Stimulated activated CD4-positive, alpha-beta T cell treated with anti-CD3 and anti-CD28 coated beads, Interleukin-2, amount 100 ng/mL, for 4 hours (primary cell): ENCODE data around the gene BIN1.

Experiments
- DNase-seq: peaks from one replicate; pipeline ENCODE4 v3.0.0-alpha.2; 2020; ENCODE audit warnings: low read depth

BIN1 gene

GRCh38 chr2:127090281-127091120 is 16.5 kb downstream of the BIN1 start:
- DNase-seq = no peak

DNA sequence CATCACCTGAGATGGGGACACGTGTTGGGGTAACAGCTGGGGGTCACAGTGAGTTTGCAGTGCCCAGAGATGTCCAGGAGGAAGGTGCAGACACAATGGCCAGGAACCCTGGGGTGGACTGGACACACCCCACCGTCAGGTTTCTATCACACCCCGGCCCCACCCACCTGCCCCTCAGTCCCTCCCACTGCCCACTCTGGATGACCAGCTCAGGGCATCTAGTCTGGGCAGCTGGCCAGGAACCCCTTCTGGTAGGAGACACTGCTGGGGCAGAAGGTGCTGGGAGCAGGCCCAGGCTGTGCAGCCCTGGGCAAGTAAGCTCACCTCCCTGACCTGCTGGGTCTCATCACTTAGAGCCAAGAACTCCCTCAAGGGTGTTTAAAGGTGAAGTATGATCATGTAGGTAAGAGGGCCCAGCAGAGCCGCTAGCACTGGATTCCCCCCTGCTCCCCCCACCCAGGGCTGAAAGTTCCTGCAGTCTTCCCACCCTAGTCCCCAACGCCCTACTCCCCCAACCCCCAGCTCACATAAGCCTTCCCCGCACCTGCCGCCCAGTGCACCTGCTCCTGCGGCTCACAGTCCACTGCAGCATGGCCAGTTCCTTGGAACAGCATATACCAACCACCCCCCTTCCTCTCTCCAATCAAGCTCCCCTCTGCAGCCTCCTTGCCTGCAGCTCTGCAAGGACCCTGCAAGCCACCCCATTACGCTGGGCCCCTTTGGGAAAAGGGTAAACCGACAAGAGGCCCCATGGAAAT is 17.3 kb downstream of the BIN1 start:
- no peak for DNase-seq

GRCh38 chr2:127088706-127089105 is 18.2 kb downstream of the BIN1 start:
- DNase-seq = no peak

DNA sequence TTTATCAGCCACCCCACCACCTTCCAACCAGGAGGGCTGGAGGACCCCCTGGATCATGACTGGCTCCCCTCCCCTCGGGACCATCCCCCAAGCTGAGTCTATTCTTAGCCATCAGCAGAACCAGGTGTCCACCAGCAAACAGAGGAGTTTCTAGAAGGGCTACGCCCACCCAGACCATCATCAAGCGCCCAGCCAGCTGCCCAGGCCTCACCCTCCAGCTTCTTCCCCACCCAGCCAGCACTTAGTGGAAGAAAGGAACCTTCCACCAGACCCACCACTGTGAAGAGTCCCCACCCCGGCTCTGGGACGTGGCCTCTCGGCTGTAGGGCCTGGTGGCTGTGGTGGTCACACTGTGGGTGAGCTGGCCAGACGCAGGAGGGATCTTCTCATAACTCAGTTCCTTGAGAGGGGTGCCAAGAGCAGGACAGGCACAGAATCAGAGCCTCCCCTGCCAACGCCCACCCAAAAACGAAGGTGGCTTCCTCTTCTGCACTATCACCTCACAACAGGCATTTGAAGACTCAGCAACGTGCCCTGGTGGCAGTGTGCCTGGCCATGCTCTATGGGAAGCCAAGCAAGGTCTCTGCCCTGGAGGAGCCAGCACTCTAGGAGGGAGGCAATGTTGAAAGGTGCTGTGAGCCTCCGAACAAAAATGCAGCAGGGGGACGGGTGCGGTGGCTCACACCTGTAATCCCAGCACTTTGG is 19.0 kb downstream of the BIN1 start:
- DNase-seq = no peak

DNA sequence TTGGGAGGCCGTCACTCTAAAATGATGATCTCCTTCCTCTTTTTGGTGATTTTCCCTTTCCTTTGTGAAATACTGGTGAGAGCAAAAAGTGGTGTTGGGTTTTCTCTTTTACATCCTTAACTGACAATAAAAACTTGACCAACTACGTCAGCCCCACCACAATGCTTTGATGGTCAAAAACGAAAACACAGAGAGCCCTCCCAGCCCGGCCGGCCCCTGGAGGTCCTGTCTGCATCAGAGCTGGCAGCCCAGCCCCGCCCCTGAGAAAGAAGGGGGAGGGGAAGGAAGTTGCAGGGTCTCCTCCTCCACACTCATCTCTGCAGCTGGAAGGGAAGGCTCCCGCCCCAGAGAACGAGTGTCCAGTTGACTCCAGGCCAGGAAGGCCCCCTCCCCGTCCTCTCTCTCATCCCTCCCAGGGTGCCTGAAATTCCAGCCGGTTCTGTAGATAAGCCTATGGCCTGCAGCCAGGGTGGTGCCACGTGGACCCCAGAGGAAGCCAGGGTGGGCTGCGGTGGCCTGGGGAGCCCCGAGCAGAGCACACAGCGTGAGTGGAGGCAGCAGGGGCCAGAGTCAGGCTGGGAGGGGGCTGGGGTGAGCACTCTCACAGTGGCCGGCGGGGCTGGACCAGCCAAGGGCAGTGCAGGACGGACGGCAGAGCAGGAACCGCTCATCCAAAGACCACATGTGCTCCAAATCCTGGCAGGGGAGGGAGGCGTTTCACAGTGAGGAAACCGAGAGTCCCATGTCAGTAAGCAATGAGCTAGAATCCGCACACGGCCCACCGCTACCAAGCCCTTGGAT is 19.8 kb downstream of the BIN1 start:
- no peak for DNase-seq

DNA sequence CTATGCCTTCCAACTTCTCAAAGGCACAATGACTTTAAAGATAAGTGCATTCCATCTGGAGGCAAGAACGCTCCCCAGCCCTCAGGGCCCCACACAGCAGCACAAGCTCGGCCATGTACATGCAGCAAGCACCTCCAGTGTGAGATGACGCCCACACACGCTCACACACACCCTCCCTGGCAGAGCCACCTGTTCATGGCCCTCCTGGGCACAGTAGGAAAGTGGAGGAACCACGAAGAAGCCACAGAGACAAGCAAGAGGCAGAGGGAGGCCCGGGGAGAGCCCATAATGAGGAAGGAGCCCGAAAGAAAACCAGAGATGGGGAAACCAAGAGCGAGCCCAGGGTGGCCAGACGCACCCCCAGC is 21.7 kb downstream of the BIN1 start:
- DNase-seq = no peak

DNA sequence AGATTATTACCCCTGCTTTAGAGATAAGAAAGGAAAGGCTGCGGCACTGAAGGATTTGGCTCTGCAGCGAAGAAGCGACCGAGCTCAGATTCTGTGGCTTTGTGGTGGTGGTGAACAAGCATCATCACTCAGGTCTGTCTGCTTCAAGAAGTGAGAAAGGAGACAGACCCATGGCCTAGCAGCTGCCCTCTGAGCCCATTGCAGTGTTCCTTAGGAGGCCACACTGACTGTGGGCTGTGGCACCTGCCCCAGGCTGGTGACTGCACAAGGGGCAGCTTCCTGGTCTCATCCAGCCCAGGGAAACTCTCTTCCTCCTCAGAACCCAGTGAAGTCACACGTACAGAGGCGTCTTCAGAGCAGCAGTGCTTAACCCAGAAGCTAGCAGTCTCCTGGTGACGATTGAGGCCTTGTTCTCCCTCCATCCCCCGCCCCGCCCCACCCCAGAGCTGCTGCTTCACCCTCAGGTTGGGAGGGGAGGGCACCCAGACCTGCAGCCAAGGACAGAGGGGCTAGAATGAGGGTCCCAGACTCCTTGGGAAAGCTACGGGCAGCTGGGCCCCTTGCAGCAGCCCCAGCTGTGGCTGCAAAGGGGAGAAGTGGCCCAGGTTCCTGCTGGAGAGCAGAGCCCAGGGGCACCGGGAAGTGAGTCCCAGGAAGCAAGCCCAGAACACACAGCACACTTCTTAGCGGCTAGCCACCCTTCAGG is 22.2 kb downstream of the BIN1 start:
- no peak for DNase-seq

GRCh38 chr2:127083819-127084503 is 23.0 kb downstream of the BIN1 start:
- DNase-seq = no peak

DNA sequence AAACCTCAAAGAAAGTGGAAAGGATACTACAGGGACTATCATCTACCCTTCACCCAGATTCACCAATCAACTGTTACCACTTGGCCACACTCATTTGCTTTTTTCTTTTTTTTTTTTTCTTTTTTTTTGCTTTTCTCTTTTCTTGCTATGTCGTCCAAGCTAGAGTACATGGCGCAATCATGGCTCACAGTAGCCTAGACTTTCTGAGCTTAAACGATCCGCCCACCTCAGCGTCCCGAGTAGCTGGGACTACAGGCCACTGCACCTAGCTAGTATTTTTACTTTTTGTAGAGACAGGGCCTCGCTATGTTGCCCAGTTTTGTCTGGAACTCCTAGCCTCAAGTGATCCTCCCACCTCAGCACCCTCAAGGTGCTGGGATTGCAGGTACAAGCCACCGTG is 24.0 kb downstream of the BIN1 start:
- no peak for DNase-seq

- peak; percentile 33 for DNase-seq
Measured at GRCh38 chr2:127081826-127082633, 24.9 kb downstream of the BIN1 start.

- peak; percentile 32 for DNase-seq
Measured at GRCh38 chr2:127080938-127081755, 25.8 kb downstream of the BIN1 start.

GRCh38 chr2:127080226-127080937 is 26.6 kb downstream of the BIN1 start:
- DNase-seq = no peak

DNA sequence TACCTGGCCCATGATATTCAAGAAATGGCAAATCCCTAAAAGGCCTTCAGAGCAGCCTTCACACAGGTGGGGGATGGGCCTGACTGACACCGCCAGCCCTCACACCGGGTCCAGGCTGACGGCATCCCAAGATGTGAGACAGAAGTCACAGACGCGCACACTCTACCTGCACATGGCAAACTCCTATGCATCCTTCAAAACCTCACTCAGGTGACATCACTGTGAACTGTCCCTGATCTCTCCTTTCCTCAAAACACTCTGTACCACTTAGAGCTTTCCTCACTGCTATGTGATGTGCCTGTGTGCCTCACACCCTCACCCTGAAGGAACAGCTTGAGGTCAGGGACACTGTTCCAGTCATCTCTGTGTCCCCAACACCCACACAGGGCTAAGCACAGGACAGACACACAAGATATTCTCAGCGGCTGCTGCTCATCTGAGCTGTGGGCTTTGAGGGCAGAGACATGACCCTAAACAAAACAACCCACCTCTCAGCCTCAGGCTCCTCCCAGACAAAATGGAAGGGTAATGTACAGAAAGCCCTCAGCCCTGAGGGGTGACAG is 27.5 kb downstream of the BIN1 start:
- no peak for DNase-seq

GRCh38 chr2:127078666-127079270 is 28.2 kb downstream of the BIN1 start:
- DNase-seq = no peak

DNA sequence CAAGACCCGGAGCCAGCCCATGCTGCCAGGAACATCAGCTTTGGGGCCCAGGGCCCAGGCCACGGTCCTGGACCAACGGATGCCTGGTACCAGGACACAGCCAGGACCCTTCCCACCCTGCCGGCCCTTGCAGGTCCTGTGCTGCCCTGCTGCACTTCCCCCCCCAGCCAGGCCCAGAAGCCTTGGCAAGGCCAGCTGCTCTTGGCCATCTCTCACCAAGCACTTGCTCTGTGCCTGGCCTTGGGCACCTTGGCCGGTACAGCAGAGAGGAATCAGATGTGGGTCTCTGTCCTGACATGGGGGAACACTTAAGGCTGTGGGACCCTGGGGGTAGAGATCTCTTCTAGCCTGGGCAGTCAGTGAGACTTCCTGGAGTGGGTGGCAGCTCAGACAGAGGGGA is 28.9 kb downstream of the BIN1 start:
- no peak for DNase-seq

DNA sequence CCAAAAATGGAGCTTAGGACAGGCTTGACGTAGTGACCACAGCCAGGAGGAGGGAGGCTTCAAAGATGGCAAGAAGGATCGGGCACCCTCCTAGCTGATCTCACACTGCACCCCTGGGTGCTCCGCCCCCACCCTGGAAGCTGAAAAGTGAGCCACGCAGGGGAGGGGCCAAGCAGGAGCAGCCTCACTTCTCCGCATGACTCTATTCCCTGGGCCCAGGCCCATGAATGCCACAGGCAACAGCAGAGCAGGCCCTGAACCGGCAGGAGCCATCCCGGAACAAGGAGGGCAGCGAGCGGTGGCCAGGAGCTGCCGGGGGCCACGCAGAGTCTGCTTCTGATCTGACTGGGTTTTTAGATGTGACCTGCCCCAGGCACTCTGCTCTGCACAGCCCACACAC is 30.0 kb downstream of the BIN1 start:
- DNase-seq = no peak

- no peak for DNase-seq
Measured at GRCh38 chr2:127076290-127076689, 30.7 kb downstream of the BIN1 start.

- DNase-seq = no peak
Measured at GRCh38 chr2:127075821-127076220, 31.1 kb downstream of the BIN1 start.
